HEK293 (cell line): ENCODE results near the gene SLA2.

ENCODE experiments used
- CTCF ChIA-PET: fragments of 350-600 bp; formaldehyde crosslinking; extraction: SDS; loops from one replicate; lab custom pipeline; 2021; ENCODE audit warnings: antibody characterized with exemption; lab: Yijun Ruan, JAX
- POLR2A ChIA-PET: fragments of 300-600 bp; formaldehyde crosslinking; extraction: SDS; loops from one replicate; lab custom pipeline; 2020; ENCODE audit warnings: antibody characterized with exemption, inconsistent platforms; lab: Yijun Ruan, JAX
- H3K27ac ChIP-seq: fragments of 200-500 bp; sonication (Bioruptor generic); 2 replicates; pipeline ENCODE4 v1.5.1; 2014; ENCODE audit warnings: low read depth, low read length, control low read depth, inconsistent platforms; ENCODE audit errors: extremely low read depth
- H3K36me3 ChIP-seq, 2 experiments: fragments of 200-500 bp in 1 of 2; sonication (Bioruptor generic) in 1 of 2; 1 replicate in 1 of 2; 2 replicates in 1 of 2; pipeline ENCODE4 v1.5.1; 2014 to 2017; ENCODE audit warnings: inconsistent platforms in 2 of 2, low read length in 2 of 2; ENCODE audit not compliant: control insufficient read depth in 2 of 2, insufficient read depth in 1 of 2
- H3K4me1 ChIP-seq: fragments of 200-500 bp; sonication (Bioruptor generic); 2 replicates; pipeline ENCODE4 v1.5.1; 2014; ENCODE audit warnings: mild to moderate bottlenecking, low read length, inconsistent platforms; ENCODE audit not compliant: control insufficient read depth, insufficient read depth
- H3K4me3 ChIP-seq: 2 replicates; pipeline ENCODE4 v1.5.1; 2011; ENCODE audit warnings: low read depth, mild to moderate bottlenecking, control low read depth, low read length, moderate library complexity
- H3K9me3 ChIP-seq: fragments of 200-500 bp; sonication (Bioruptor generic); 2 replicates; pipeline ENCODE4 v1.5.1; 2014; ENCODE audit warnings: low read depth, low read length, inconsistent platforms; ENCODE audit not compliant: control insufficient read depth, insufficient read depth
- GLIS2 ChIP-seq: fragments of 450-650 bp; formaldehyde crosslinking; IDR thresholded peaks from 2 replicates; pipeline ENCODE4 v1.5.1; 2016; ENCODE audit warnings: missing biosample characterization, missing genetic modification characterization
- KLF1 ChIP-seq: fragments of 450-650 bp; formaldehyde crosslinking; IDR thresholded peaks from 2 replicates; pipeline ENCODE4 v1.5.1; 2016; ENCODE audit warnings: missing biosample characterization, missing genetic modification characterization
- OSR2 ChIP-seq: fragments of 450-650 bp; formaldehyde crosslinking; IDR thresholded peaks from 2 replicates; pipeline ENCODE4 v1.5.1; 2016; ENCODE audit warnings: missing biosample characterization, missing genetic modification characterization
- YY2 ChIP-seq: fragments of 450-650 bp; formaldehyde crosslinking; IDR thresholded peaks from 2 replicates; pipeline ENCODE4 v1.5.1; 2016; ENCODE audit warnings: missing biosample characterization, missing genetic modification characterization
- ZBTB20 ChIP-seq: fragments of 450-650 bp; formaldehyde crosslinking; IDR thresholded peaks from 2 replicates; pipeline ENCODE4 v1.5.1; 2016; ENCODE audit warnings: missing biosample characterization, missing genetic modification characterization
- ZNF214 ChIP-seq: fragments of 450-650 bp; formaldehyde crosslinking; IDR thresholded peaks from 2 replicates; pipeline ENCODE4 v1.5.1; 2017; ENCODE audit warnings: missing biosample characterization, mild to moderate bottlenecking, missing genetic modification characterization, borderline replicate concordance
- ZNF280D ChIP-seq: fragments of 450-650 bp; formaldehyde crosslinking; IDR thresholded peaks from 2 replicates; pipeline ENCODE4 v1.5.1; 2016; ENCODE audit warnings: missing biosample characterization, missing genetic modification characterization
- ZNF362 ChIP-seq: fragments of 450-650 bp; formaldehyde crosslinking; IDR thresholded peaks from 2 replicates; pipeline ENCODE4 v1.5.1; 2016; ENCODE audit warnings: missing biosample characterization, missing genetic modification characterization
- ZNF518A ChIP-seq: fragments of 450-650 bp; formaldehyde crosslinking; conservative IDR thresholded peaks from 2 replicates; pipeline ENCODE4 v1.5.1; 2016; ENCODE audit warnings: low read depth, missing biosample characterization, missing genetic modification characterization
- ZNF639 ChIP-seq: fragments of 450-650 bp; formaldehyde crosslinking; IDR thresholded peaks from 2 replicates; pipeline ENCODE4 v1.5.1; 2016; ENCODE audit warnings: missing biosample characterization, missing genetic modification characterization
- ZNF670 ChIP-seq: fragments of 450-650 bp; formaldehyde crosslinking; IDR thresholded peaks from 2 replicates; pipeline ENCODE4 v1.5.1; 2016; ENCODE audit warnings: missing biosample characterization, missing genetic modification characterization, low read depth
- ZNF792 ChIP-seq: fragments of 450-650 bp; formaldehyde crosslinking; IDR thresholded peaks from 2 replicates; pipeline ENCODE4 v1.5.1; 2016; ENCODE audit warnings: missing biosample characterization, missing genetic modification characterization
- ZXDB ChIP-seq: fragments of 450-650 bp; formaldehyde crosslinking; IDR thresholded peaks from 2 replicates; pipeline ENCODE4 v1.5.1; 2016; ENCODE audit warnings: missing biosample characterization, missing genetic modification characterization

SLA2 gene

GRCh38 chr20:36682311-36682710, 36.3 kb upstream of the SLA2 start:
- peaks cover 7 to 51% of the 10 kb centered on the region in 2 experiments; a peak in 2 of 3 replicates for H3K36me3 ChIP-seq
- ChIA-PET CTCF (interaction anchor here (0.6 to 1.0 kb wide), 5 partner anchors 11 to 243 kb away, joined by 3 to 4 read pairs (median 3); no protein-coding TSS in a partner anchor), POLR2A (interaction anchor here (0.5 kb wide), 1 partner anchor 331 kb away, joined by 5 read pairs; no protein-coding TSS in a partner anchor)
- H3K9me3 ChIP-seq: no peaks in the 10 kb centered on the region
- no peak for TF ChIP-seq GLIS2
- no peak for TF ChIP-seq ZNF214
- no peak for TF ChIP-seq ZNF518A (tag by site-specific recombination)
- no peak overlapping the region for H3K27ac ChIP-seq
- no peak overlapping the region for H3K4me3 ChIP-seq
- H3K4me1 ChIP-seq: no peaks in the 10 kb centered on the region

- ChIA-PET POLR2A (no interaction called here), CTCF (interaction anchor here (0.6 kb wide), 1 partner anchor 113 kb away, joined by 3 read pairs; no protein-coding TSS in a partner anchor)
- Histone ChIP-seq H3K4me1 (no peaks in the 10 kb centered on the region), H3K4me3 (no peak overlapping the region), H3K9me3 (no peaks in the 10 kb centered on the region), H3K36me3 (peaks cover 7 to 35% of the 10 kb centered on the region in 2 experiments; a peak in 2 of 3 replicates), H3K27ac (no peak overlapping the region)
- TF ChIP-seq ZNF792 (tag by site-specific recombination) (no peak), KLF1 (tag by site-specific recombination) (no peak), ZNF280D (tag by site-specific recombination) (no peak), ZXDB (no peak), ZNF639 (tag by site-specific recombination) (no peak), ZNF670 (tag by site-specific recombination) (no peak), YY2 (tag by site-specific recombination) (no peak), ZNF214 (no peak), OSR2 (no peak)
These were observed 31.4 kb upstream of the SLA2 start for GRCh38 chr20:36677422-36677771.

- no peaks in the 10 kb centered on the region for H3K4me1 ChIP-seq
- peaks cover 7 to 31% of the 10 kb centered on the region in 2 experiments; a peak in 2 of 3 replicates for H3K36me3 ChIP-seq
- no peak overlapping the region for H3K4me3 ChIP-seq
- TF ChIP-seq ZBTB20 (tag by site-specific recombination) (0 out of 2 replicates have a peak, but pooled peaks have one; percentile 18), ZNF362 (tag by site-specific recombination) (no peak)
- H3K27ac ChIP-seq: no peak overlapping the region
- H3K9me3 ChIP-seq: no peaks in the 10 kb centered on the region
- POLR2A ChIA-PET: no interaction called here
- CTCF ChIA-PET: no interaction called here
These were observed 30.9 kb upstream of the SLA2 start for GRCh38 chr20:36676701-36677421.
